Neuronal stem cell (in vitro differentiated cells): ENCODE data around the gene SMIM29.

Experiments used
- DNase-seq: peaks from one replicate; pipeline ENCODE4 v3.0.0-alpha.2; 2013; ENCODE audit warnings: low spot score
- H2AFZ ChIP-seq: one replicate; pipeline ENCODE4 v1.6.1; 2013; ENCODE audit warnings: mild to moderate bottlenecking, low read length, inconsistent platforms
- H2AK5ac ChIP-seq: 2 replicates; pipeline ENCODE4 v1.6.1; 2013; ENCODE audit warnings: low read depth, mild to moderate bottlenecking, inconsistent platforms, low read length, moderate library complexity, mixed read lengths
- H2BK120ac ChIP-seq: 2 replicates; pipeline ENCODE4 v1.6.1; 2013; ENCODE audit warnings: low read depth, mild to moderate bottlenecking, inconsistent platforms, low read length, moderate library complexity, mixed read lengths
- H2BK12ac ChIP-seq: one replicate; pipeline ENCODE4 v1.6.1; 2013; ENCODE audit warnings: low read length, inconsistent platforms
- H2BK15ac ChIP-seq: 2 replicates; pipeline ENCODE4 v1.6.1; 2013; ENCODE audit warnings: mild to moderate bottlenecking, low read length, inconsistent platforms, mixed read lengths
- H2BK5ac ChIP-seq: one replicate; pipeline ENCODE4 v1.6.1; 2013; ENCODE audit warnings: inconsistent platforms, mild to moderate bottlenecking, low read length, moderate library complexity
- H3K14ac ChIP-seq: one replicate; pipeline ENCODE4 v1.6.1; 2013; ENCODE audit warnings: low read length, inconsistent platforms
- H3K18ac ChIP-seq: 2 replicates; pipeline ENCODE4 v1.6.1; 2013; ENCODE audit warnings: low read length, inconsistent platforms
- H3K23ac ChIP-seq: 2 replicates; pipeline ENCODE4 v1.6.1; 2013; ENCODE audit warnings: low read depth, mild to moderate bottlenecking, mixed read lengths, low read length, inconsistent platforms; ENCODE audit not compliant: poor library complexity
- H3K27ac ChIP-seq: replicated peaks from 3 replicates; pipeline ENCODE4 v1.5.1; 2013; ENCODE audit warnings: low read length, inconsistent platforms
- H3K27me3 ChIP-seq, 3 experiments: 2 replicates each; pipeline ENCODE4 v1.6.1; 2013; ENCODE audit warnings: low read length in 3 of 3, mild to moderate bottlenecking in 2 of 3, inconsistent platforms in 1 of 3, low read depth in 1 of 3, mixed read lengths in 1 of 3, moderate library complexity in 1 of 3; ENCODE audit not compliant: control insufficient read depth in 3 of 3, insufficient read depth in 3 of 3
- H3K36me3 ChIP-seq, 2 donors: replicated peaks in 1 of 2; 2 replicates each; pipeline ENCODE4 v1.6.1; 2013; ENCODE audit warnings: low read length in 2 of 2; ENCODE audit not compliant: control insufficient read depth in 2 of 2, insufficient read depth in 2 of 2
- H3K4ac ChIP-seq: 2 replicates; pipeline ENCODE4 v1.6.1; 2013; ENCODE audit warnings: inconsistent platforms, mild to moderate bottlenecking, low read length, moderate library complexity
- H3K4me1 ChIP-seq, 2 donors: 1 replicate in 1 of 2; 2 replicates in 1 of 2; pipeline ENCODE4 v1.6.1; 2013; ENCODE audit warnings: low read length in 2 of 2, low read depth in 1 of 2; ENCODE audit not compliant: control insufficient read depth in 2 of 2, insufficient read depth in 1 of 2
- H3K4me2 ChIP-seq: one replicate; pipeline ENCODE4 v1.6.1; 2013; ENCODE audit warnings: mild to moderate bottlenecking, low read length, inconsistent platforms; ENCODE audit not compliant: insufficient read depth, poor library complexity, severe bottlenecking
- H3K4me3 ChIP-seq, 2 donors: 2 replicates each; pipeline ENCODE4 v1.5.1; 2013; ENCODE audit warnings: low read length in 2 of 2, mild to moderate bottlenecking in 2 of 2, inconsistent platforms in 1 of 2, moderate library complexity in 1 of 2
- H3K79me1 ChIP-seq: one replicate; pipeline ENCODE4 v1.6.1; 2013; ENCODE audit warnings: low read depth, mild to moderate bottlenecking, inconsistent platforms, low read length, moderate library complexity
- H3K9ac ChIP-seq: one replicate; pipeline ENCODE4 v1.6.1; 2013; ENCODE audit warnings: mild to moderate bottlenecking, low read depth, low read length, inconsistent platforms; ENCODE audit not compliant: poor library complexity
- H3K9me3 ChIP-seq, 2 donors: replicated peaks in 1 of 2; 2 replicates each; pipeline versions ENCODE3 to v1.6.1; 2013; ENCODE audit warnings: low read length in 2 of 2, mild to moderate bottlenecking in 2 of 2, inconsistent platforms in 1 of 2, low read depth in 1 of 2, mixed read lengths in 1 of 2, moderate library complexity in 1 of 2; ENCODE audit not compliant: control insufficient read depth in 2 of 2, insufficient read depth in 1 of 2
- H4K8ac ChIP-seq: one replicate; pipeline ENCODE4 v1.6.1; 2013; ENCODE audit warnings: low read depth, mild to moderate bottlenecking, inconsistent platforms, low read length, moderate library complexity
- H4K91ac ChIP-seq: one replicate; pipeline ENCODE4 v1.6.1; 2013; ENCODE audit warnings: low read length, low read depth, mild to moderate bottlenecking, inconsistent platforms; ENCODE audit not compliant: poor library complexity
- WGBS, 2 donors: extraction: QIAGEN DNeasy Blood & Tissue Kit; methylation state at CpG; one replicate each; pipeline ENCODE4 v1.1.7; 2013; ENCODE audit warnings: missing lambda C conversion rate in 2 of 2, mixed read lengths in 1 of 2; ENCODE audit not compliant: insufficient read length in 2 of 2, insufficient replicate concordance in 1 of 2; ENCODE audit errors: extremely low coverage in 2 of 2; 5-methylcytosine and 5-hydroxymethylcytosine counted together

Gene SMIM29

GRCh38 chr6:34207695-34208443 lies 40.9 kb downstream of the SMIM29 start:
- no peak overlapping the region for H4K91ac ChIP-seq
- WGBS, 2 donors = no CpG with 5 or more reads among the region's 4 CpGs
- no peak overlapping the region for H2BK15ac ChIP-seq
- H3K4me1 ChIP-seq = no peaks in the 10 kb centered on the region
- H3K23ac ChIP-seq = no peak overlapping the region
- no peak overlapping the region for H3K18ac ChIP-seq
- H3K9me3 ChIP-seq = no peaks in the 10 kb centered on the region
- peak overlapping the region; percentile 28 for H3K14ac ChIP-seq
- no peaks in the 10 kb centered on the region for H3K36me3 ChIP-seq
- no peak overlapping the region for H2BK120ac ChIP-seq
- no peak overlapping the region for H3K4me2 ChIP-seq
- no peak overlapping the region for H2BK5ac ChIP-seq
- no peak overlapping the region for H4K8ac ChIP-seq
- H2BK12ac ChIP-seq = no peak overlapping the region
- no peaks in the 10 kb centered on the region for H3K79me1 ChIP-seq
- H2AFZ ChIP-seq = no peak overlapping the region
- H3K27me3 ChIP-seq = peaks cover 0 to 23% (median 0%) of the 10 kb centered on the region in 3 experiments
- no peak for DNase-seq
- H2AK5ac ChIP-seq = no peak overlapping the region
- no peak overlapping the region for H3K4me3 ChIP-seq
- no peak overlapping the region for H3K27ac ChIP-seq
- no peak overlapping the region for H3K4ac ChIP-seq
- H3K9ac ChIP-seq = no peak overlapping the region

GRCh38 chr6:34206726-34207125 lies 42.1 kb downstream of the SMIM29 start:
- H3K27me3 ChIP-seq = peaks cover 0 to 23% (median 0%) of the 10 kb centered on the region in 3 experiments
- no peak for DNase-seq
- WGBS, 2 donors = no CpG with 5 or more reads among the region's 7 CpGs
- no peak overlapping the region for H2BK5ac ChIP-seq
- no peak overlapping the region for H3K18ac ChIP-seq
- no peak overlapping the region for H4K91ac ChIP-seq
- H3K27ac ChIP-seq = no peak overlapping the region
- H3K79me1 ChIP-seq = no peaks in the 10 kb centered on the region
- no peak overlapping the region for H4K8ac ChIP-seq
- no peak overlapping the region for H3K23ac ChIP-seq
- H2BK120ac ChIP-seq = no peak overlapping the region
- no peak overlapping the region for H3K4me2 ChIP-seq
- no peak overlapping the region for H2BK12ac ChIP-seq
- H3K9me3 ChIP-seq = no peaks in the 10 kb centered on the region
- H3K14ac ChIP-seq = no peak overlapping the region
- H2BK15ac ChIP-seq = peak overlapping the region; percentile 0
- H3K9ac ChIP-seq = no peak overlapping the region
- H2AFZ ChIP-seq = no peak overlapping the region
- H2AK5ac ChIP-seq = no peak overlapping the region
- no peaks in the 10 kb centered on the region for H3K4me1 ChIP-seq
- no peak overlapping the region for H3K4ac ChIP-seq
- H3K36me3 ChIP-seq = no peaks in the 10 kb centered on the region
- no peak overlapping the region for H3K4me3 ChIP-seq

- no peaks in the 10 kb centered on the region for H3K9me3 ChIP-seq
- no CpG with 5 or more reads among the region's 2 CpGs for WGBS, 2 donors
- H3K27ac ChIP-seq = no peak overlapping the region
- H3K18ac ChIP-seq = no peak overlapping the region
- H2BK120ac ChIP-seq = no peak overlapping the region
- H2AFZ ChIP-seq = no peak overlapping the region
- no peak overlapping the region for H3K4me2 ChIP-seq
- H3K79me1 ChIP-seq = no peaks in the 10 kb centered on the region
- H3K4ac ChIP-seq = no peak overlapping the region
- no peak overlapping the region for H2AK5ac ChIP-seq
- H2BK5ac ChIP-seq = no peak overlapping the region
- no peak overlapping the region for H3K9ac ChIP-seq
- H3K14ac ChIP-seq = no peak overlapping the region
- H3K36me3 ChIP-seq = no peaks in the 10 kb centered on the region
- no peak overlapping the region for H3K4me3 ChIP-seq
- no peak for DNase-seq
- H3K27me3 ChIP-seq = peaks cover 0 to 23% (median 0%) of the 10 kb centered on the region in 3 experiments
- no peak overlapping the region for H4K91ac ChIP-seq
- H2BK15ac ChIP-seq = no peak overlapping the region
- no peaks in the 10 kb centered on the region for H3K4me1 ChIP-seq
- H4K8ac ChIP-seq = no peak overlapping the region
- no peak overlapping the region for H3K23ac ChIP-seq
- H2BK12ac ChIP-seq = no peak overlapping the region
Measured at GRCh38 chr6:34205916-34206315, 42.9 kb downstream of the SMIM29 start.

GRCh38 chr6:34205466-34205865 lies 43.3 kb downstream of the SMIM29 start:
- no peak overlapping the region for H3K14ac ChIP-seq

More at GRCh38 chr6:34205466-34205865, 43.3 kb downstream of the SMIM29 start:
- no peak for DNase-seq
- H3K18ac ChIP-seq = no peak overlapping the region
- no peak overlapping the region for H2AK5ac ChIP-seq
- H3K27me3 ChIP-seq = peaks cover 0 to 23% (median 0%) of the 10 kb centered on the region in 3 experiments
- H3K4me2 ChIP-seq = no peak overlapping the region
- no peak overlapping the region for H2BK12ac ChIP-seq
- no peak overlapping the region for H3K23ac ChIP-seq
- H4K8ac ChIP-seq = no peak overlapping the region
- H3K9me3 ChIP-seq = no peaks in the 10 kb centered on the region
- no peaks in the 10 kb centered on the region for H3K4me1 ChIP-seq
- no CpG with 5 or more reads among the region's 3 CpGs for WGBS, 2 donors
- no peak overlapping the region for H3K4me3 ChIP-seq
- H3K36me3 ChIP-seq = no peaks in the 10 kb centered on the region
- no peak overlapping the region for H2AFZ ChIP-seq
- no peak overlapping the region for H2BK5ac ChIP-seq
- H4K91ac ChIP-seq = no peak overlapping the region
- H3K4ac ChIP-seq = no peak overlapping the region
- no peak overlapping the region for H3K27ac ChIP-seq
- H2BK15ac ChIP-seq = no peak overlapping the region
- no peak overlapping the region for H3K9ac ChIP-seq
- H2BK120ac ChIP-seq = no peak overlapping the region
- no peaks in the 10 kb centered on the region for H3K79me1 ChIP-seq
